H1 (cell line): ENCODE data around the gene IQGAP3.

Experiments used
- ASH2L ChIP-seq: fragments of 200-600, 300-600 bp; sonication (generic); IDR thresholded peaks from one replicate; pipeline ENCODE4 v1.7.1; 2017; ENCODE audit warnings: low read length
- CEBPB ChIP-seq: IDR thresholded peaks from 2 replicates; pipeline ENCODE4 v1.6.1; 2012; ENCODE audit warnings: low read depth, low read length
- CTCF ChIP-seq, 3 experiments: IDR thresholded peaks; 1 replicate in 2 of 3; 2 replicates in 1 of 3; pipeline versions ENCODE4 v1.5.1 to v1.6.1; 2011; ENCODE audit warnings: low read length in 3 of 3, mild to moderate bottlenecking in 3 of 3, inconsistent platforms in 2 of 3, low read depth in 1 of 3, moderate library complexity in 1 of 3; ENCODE audit not compliant: insufficient read depth in 1 of 3; ENCODE audit errors: control extremely low read depth in 1 of 3
- POLR2AphosphoS5 ChIP-seq: IDR thresholded peaks from 2 replicates; pipeline ENCODE4 v1.6.1; 2011; ENCODE audit warnings: low read depth, low read length

DNA sequence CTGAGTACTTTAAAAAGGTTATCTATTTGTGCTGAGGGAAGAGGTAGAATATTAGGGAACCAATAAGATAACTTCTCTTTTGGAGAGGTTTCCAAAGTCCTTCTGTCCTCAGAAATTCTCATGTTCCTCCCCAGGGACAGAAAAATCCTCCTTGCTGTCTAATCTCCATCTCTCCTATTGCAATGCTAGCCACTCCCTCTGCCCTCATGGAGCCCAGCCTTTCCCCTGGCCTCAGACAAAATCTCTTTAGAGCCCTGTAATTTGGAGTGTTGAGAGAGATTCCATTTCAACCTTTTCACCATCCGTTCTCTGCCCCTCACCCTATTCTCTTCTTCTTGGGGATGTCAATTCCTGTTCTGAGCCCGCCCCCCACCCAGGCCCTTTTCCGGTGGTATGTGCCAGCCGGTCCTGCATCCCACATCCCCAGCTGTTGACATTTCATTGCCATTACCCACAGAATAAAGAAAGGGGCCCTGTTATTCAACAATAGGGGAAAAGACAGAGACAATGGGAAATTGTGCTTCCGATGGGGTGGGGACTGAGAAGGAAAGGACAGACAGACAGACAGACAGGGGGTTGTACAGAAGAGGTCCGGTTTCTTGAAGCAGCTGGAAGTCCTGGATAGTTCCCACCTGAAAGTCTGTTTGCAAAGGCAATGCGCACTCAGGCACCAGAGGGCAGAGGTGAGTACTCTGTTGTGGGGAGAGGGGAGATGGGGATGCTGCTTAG, 46.7 kb upstream of the IQGAP3 start, which contains the start of gene HAPLN2:
- TF ChIP-seq CTCF (IDR thresholded peaks at IDR 0.05; ENCODE audit: control extremely low read depth in 1 of 3, insufficient read depth in 1 of 3, low read depth in 1 of 3, low read length in 3 of 3) (peak; percentile 72 to 94 (median 92)), CEBPB (no peak), POLR2AphosphoS5 (no peak), ASH2L (no peak)
